A549 (cell line): ENCODE data around the gene PGM1. TPM values are rescaled to one million over a fixed set of nuclear protein-coding genes. Genes with fewer than 3 reads are reported as not detected.

ENCODE experiments used
- ATAC-seq, 2 experiments: fragments of 200-7000 bp in 1 of 2; fragments of >200 bp in 1 of 2; cut with Nextera tagmentation in 1 of 2; cut with Tn5 transposase in 1 of 2; 3 replicates each; pipeline versions ENCODE4 v1.8.0 to v1.9.1; 2018 to 2020; ENCODE audit warnings: mild to moderate bottlenecking in 1 of 2, moderate library complexity in 1 of 2
- CTCF ChIA-PET: fragments of 300-600 bp; sonication (Branson Sonifier 250); formaldehyde crosslinking; extraction: SDS; loops from one replicate; lab custom pipeline; 2021; ENCODE audit warnings: antibody characterized with exemption, inconsistent platforms; lab: Yijun Ruan, JAX
- POLR2A ChIA-PET: fragments of 350-600 bp; formaldehyde crosslinking; extraction: SDS; loops from one replicate; lab custom pipeline; 2021; ENCODE audit warnings: antibody characterized with exemption, inconsistent platforms; lab: Yijun Ruan, JAX
- DNase-seq, 2 experiments: peaks; one replicate each; pipeline versions ENCODE4 v3.0.0 to v3.0.0-alpha.2; 2011 to 2016; ENCODE audit warnings: low read depth in 1 of 2, low spot score in 1 of 2
- FAIRE-seq: peaks from 2 replicates; lab custom pipeline; 2011; peaks lifted over from hg19 to GRCh38; lab: Jason Lieb, UNC
- H3K27ac ChIP-seq, 2 experiments: fragments of >200 bp; sonication (Bioruptor Twin); formaldehyde crosslinking; 3 replicates each; pipeline ENCODE4 v1.5.1; 2016 to 2017
- H3K4me1 ChIP-seq: fragments of >200 bp; sonication (Bioruptor Twin); formaldehyde crosslinking; 3 replicates; pipeline ENCODE4 v1.6.1; 2016
- H3K4me2 ChIP-seq: fragments of >200 bp; sonication (Bioruptor Twin); formaldehyde crosslinking; 3 replicates; pipeline ENCODE4 v1.6.1; 2016
- H3K4me3 ChIP-seq: fragments of >200 bp; sonication (Bioruptor Twin); formaldehyde crosslinking; 3 replicates; pipeline ENCODE4 v1.5.1; 2016
- H3K9me3 ChIP-seq: fragments of >200 bp; sonication (Bioruptor Twin); formaldehyde crosslinking; 3 replicates; pipeline ENCODE4 v1.6.1; 2016
- BCL3 ChIP-seq: fragments of >200 bp; sonication (Bioruptor Twin); formaldehyde crosslinking; IDR thresholded peaks from 3 replicates; pipeline ENCODE4 v1.6.1; 2016
- BHLHE40 ChIP-seq: IDR thresholded peaks from 2 replicates; pipeline ENCODE4 v1.6.1; 2012; ENCODE audit warnings: low read depth, low read length, inconsistent platforms
- CEBPB ChIP-seq, 2 experiments: fragments of >200 bp in 1 of 2; sonication (Bioruptor Twin) in 1 of 2; formaldehyde crosslinking in 1 of 2; IDR thresholded peaks; 2 replicates each; pipeline ENCODE4 v1.6.1; 2012 to 2016
- EHMT2 ChIP-seq: fragments of 200-600 bp; sonication (generic); IDR thresholded peaks from 2 replicates; pipeline ENCODE4 v1.6.1; 2016; ENCODE audit warnings: antibody characterized with exemption, low read depth, mild to moderate bottlenecking, moderate library complexity
- HDAC2 ChIP-seq: fragments of 200-600 bp; sonication (generic); IDR thresholded peaks from 2 replicates; pipeline ENCODE4 v1.6.1; 2016
- JUNB ChIP-seq: fragments of >200 bp; sonication (Bioruptor Twin); formaldehyde crosslinking; IDR thresholded peaks from 2 replicates; pipeline ENCODE4 v1.6.1; 2016
- KDM5A ChIP-seq: fragments of 200-600 bp; sonication (generic); IDR thresholded peaks from 2 replicates; pipeline ENCODE4 v1.6.1; 2016; ENCODE audit warnings: antibody characterized with exemption, mild to moderate bottlenecking
- MAZ ChIP-seq: fragments of 150-350 bp; IDR thresholded peaks from 2 replicates; pipeline ENCODE4 v1.6.1; 2014; ENCODE audit warnings: antibody characterized with exemption, low read depth, low read length, borderline replicate concordance
- MYC ChIP-seq: IDR thresholded peaks from 2 replicates; pipeline ENCODE4 v1.6.1; 2012; ENCODE audit warnings: mild to moderate bottlenecking, inconsistent platforms, low read length, improper control_type of control experiment, borderline replicate concordance
- PBX3 ChIP-seq: IDR thresholded peaks from 2 replicates; pipeline ENCODE4 v1.6.1; 2012
- POLR2A ChIP-seq: IDR thresholded peaks from 2 replicates; pipeline ENCODE4 v1.6.1; 2012; ENCODE audit warnings: mild to moderate bottlenecking, low read length
- POLR2AphosphoS2 ChIP-seq: conservative IDR thresholded peaks from 2 replicates; pipeline ENCODE4 v1.6.1; 2012; ENCODE audit warnings: low read length, improper control_type of control experiment, inconsistent platforms
- RFX5 ChIP-seq: fragments of 450-650 bp; IDR thresholded peaks from 2 replicates; pipeline ENCODE4 v1.7.1; 2014; ENCODE audit warnings: antibody characterized with exemption, mild to moderate bottlenecking, moderate library complexity
- TP53 ChIP-seq: fragments of 250-450 bp; sonication (Bioruptor Pico); IDR thresholded peaks from 2 replicates; pipeline ENCODE4 v1.5.0; 2021; ENCODE audit warnings: mild to moderate bottlenecking, moderate library complexity
- ZNF302 ChIP-seq: fragments of 250-450 bp; sonication (Bioruptor Pico); IDR thresholded peaks from 2 replicates; pipeline ENCODE4 v1.9.0; 2021; ENCODE audit warnings: inconsistent platforms, mild to moderate bottlenecking, moderate library complexity
- ZSCAN20 ChIP-seq: fragments of 250-450 bp; sonication (Bioruptor Pico); IDR thresholded peaks from 2 replicates; pipeline ENCODE4 v1.8.0; 2022; ENCODE audit warnings: mild to moderate bottlenecking, moderate library complexity
- WGBS: methylation state at CpG from one replicate; pipeline ENCODE4 v1.1.6; 2017; ENCODE audit errors: missing lambda C conversion rate; 5-methylcytosine and 5-hydroxymethylcytosine counted together
- polyA plus RNA-seq, 4 experiments: library from polyadenylated mRNA; depleted of rRNA in 3 of 4; stranded (reverse); fragments of >200 nt; fragmentation: RNase III in 1 of 4; extraction: RNeasy Plus Mini Kit Qiagen cat#74134 plus additional on column Dnase treatment in 1 of 4; gene quantifications; 2 replicates in 3 of 4; 3 replicates in 1 of 4; pipeline ENCODE4 v1.2.3, GENCODE V29; 2011 to 2017
- small RNA-seq, 6 experiments: library from RNA; depleted of rRNA; stranded (forward); fragments of <200 nt; gene quantifications; one replicate each; pipeline ENCODE3, GENCODE V24; 2012

PGM1 gene
- polyA plus RNA-seq, 2 of the 4 experiments (the other 2 are of a cell fraction): 25.5 to 50.2 TPM

- ChIA-PET POLR2A (no interaction called here), CTCF (interaction anchor here (1.1 to 2.2 kb wide), 2 partner anchors 17 to 428 kb away, joined by 5 read pairs; no protein-coding TSS in a partner anchor)
- ATAC-seq (no peak), DNase-seq (no peak), FAIRE-seq (no peak)
- Histone ChIP-seq H3K4me1 (peaks cover 53% of the 10 kb centered on the region), H3K4me2 (peak overlapping the region; percentile 59), H3K4me3 (no peak overlapping the region), H3K27ac (peak overlapping the region; percentile 62 to 69; a peak in 5 of 6 replicates), H3K9me3 (no peaks in the 10 kb centered on the region)
- TF ChIP-seq MYC (no peak), POLR2AphosphoS2 (no peak), EHMT2 (no peak), POLR2A (no peak), ZNF302 (CRISPR knock-in tag) (no peak), ZSCAN20 (CRISPR knock-in tag) (no peak), RFX5 (no peak), HDAC2 (no peak), PBX3 (no peak), CEBPB (IDR thresholded peaks at IDR 0.05) (no peak), KDM5A (no peak), MAZ (no peak), BHLHE40 (no peak), BCL3 (no peak), JUNB (no peak), TP53 (CRISPR knock-in tag) (no peak)
- 75% methylated on average over 9 of the region's 9 CpGs for WGBS
Observed at GRCh38 chr1:63709267-63709828, 116.1 kb downstream of the PGM1 start.

Small RNA genes lying within 50 kb of the gene (small RNA-seq; reads per million reads assigned to genes)
- gene RF02105 (0 reads per million in 6 experiments), gene RF02106 (0 reads per million in 6 experiments), gene RF02107 (0 reads per million in 6 experiments), gene RF02108 (0 reads per million in 6 experiments), gene RF02109 (0 reads per million in 6 experiments), gene RF02110 (0 reads per million in 6 experiments)

Other genes starting within 250 kb of the PGM1 start
- gene ALG6, start 225.8 kb upstream of the PGM1 start, polyA plus RNA-seq (2011; rRNA removed): 14.2 and 19.6 TPM in 2 replicates
- 8.3 to 8.5 TPM (median 8.3 TPM) in 3 replicates for gene ALG6, start 225.8 kb upstream of the PGM1 start, polyA plus RNA-seq (2017; fragmentation: RNase III; extraction: RNeasy Plus Mini Kit Qiagen cat#74134 plus additional on column Dnase treatment)
- gene ITGB3BP, start 70.2 kb upstream of the PGM1 start, polyA plus RNA-seq (2011; rRNA removed): 36.3 and 45.8 TPM in 2 replicates
- gene ITGB3BP, start 70.2 kb upstream of the PGM1 start, polyA plus RNA-seq (2017; fragmentation: RNase III; extraction: RNeasy Plus Mini Kit Qiagen cat#74134 plus additional on column Dnase treatment): 31.6 to 33.5 TPM (median 32.7 TPM) in 3 replicates
- 4.6 and 5.6 TPM in 2 replicates for gene EFCAB7, start 69.9 kb upstream of the PGM1 start, polyA plus RNA-seq (2011; rRNA removed)
- gene EFCAB7, start 69.9 kb upstream of the PGM1 start, polyA plus RNA-seq (2017; fragmentation: RNase III; extraction: RNeasy Plus Mini Kit Qiagen cat#74134 plus additional on column Dnase treatment): 3.8 to 4.6 TPM (median 4.0 TPM) in 3 replicates
- 19.0 and 29.3 TPM in 2 replicates for gene ROR1, start 180.6 kb downstream of the PGM1 start, polyA plus RNA-seq (2011; rRNA removed)
- 6.5 to 9.4 TPM (median 8.2 TPM) in 3 replicates for gene ROR1, start 180.6 kb downstream of the PGM1 start, polyA plus RNA-seq (2017; fragmentation: RNase III; extraction: RNeasy Plus Mini Kit Qiagen cat#74134 plus additional on column Dnase treatment)